B cell (primary cell): ENCODE results near the gene GPR183. TPM values are rescaled to one million over a fixed set of nuclear protein-coding genes. Genes with fewer than 3 reads are reported as not detected.

Experiments used
- ATAC-seq: fragments of 200-7000 bp; cut with Tn5 transposase; one replicate; pipeline ENCODE4 v1.10.0; 2021; ENCODE audit warnings: low read depth, mild to moderate bottlenecking, moderate number of reproducible peaks, moderate library complexity
- CTCF ChIA-PET: fragments of 350-600 bp; sonication (Branson Sonifier 250); formaldehyde crosslinking; loops from one replicate; lab custom pipeline; 2021; ENCODE audit warnings: antibody characterized with exemption, inconsistent platforms; lab: Charles Lee
- POLR2A ChIA-PET: fragments of 350-600 bp; sonication (Branson Sonifier 250); formaldehyde crosslinking; loops from one replicate; lab custom pipeline; 2021; ENCODE audit warnings: antibody characterized with exemption; lab: Charles Lee
- DNase-seq: peaks from one replicate; pipeline ENCODE4 v3.0.0; 2013
- H2AFZ ChIP-seq: 2 replicates; pipeline ENCODE4 v1.6.1; 2012; ENCODE audit warnings: mild to moderate bottlenecking, low read depth, low read length; ENCODE audit not compliant: insufficient read depth, poor library complexity, severe bottlenecking
- H3K27ac ChIP-seq, 2 donors: 1 replicate in 1 of 2; 2 replicates in 1 of 2; pipeline ENCODE4 v1.5.1; 2012 to 2013; ENCODE audit warnings: low read length in 2 of 2, mild to moderate bottlenecking in 2 of 2, moderate library complexity in 1 of 2
- H3K27me3 ChIP-seq, 4 experiments: fragments of 200-600 bp in 1 of 4; sonication (generic) in 1 of 4; replicated peaks in 1 of 4; 1 replicate in 2 of 4; 2 replicates in 2 of 4; pipeline versions ENCODE4 v1.6.1 to v1.7.0; 2013 to 2016; ENCODE audit warnings: low read length in 3 of 4, mild to moderate bottlenecking in 2 of 4, mixed read lengths in 1 of 4, moderate library complexity in 1 of 4; ENCODE audit not compliant: insufficient read depth in 4 of 4, control insufficient read depth in 3 of 4; ENCODE audit errors: control extremely low read depth in 1 of 4
- H3K36me3 ChIP-seq, 2 experiments: replicated peaks in 1 of 2; 1 replicate in 1 of 2; 2 replicates in 1 of 2; pipeline versions ENCODE4 v1.6.1 to v1.7.1; 2013; ENCODE audit warnings: low read length in 1 of 2; ENCODE audit not compliant: insufficient read depth in 2 of 2, control insufficient read depth in 1 of 2; ENCODE audit errors: control extremely low read depth in 1 of 2, extremely low read depth in 1 of 2
- H3K4me1 ChIP-seq, 2 donors: fragments of 200-600 bp in 1 of 2; sonication (generic) in 1 of 2; 1 replicate in 1 of 2; 2 replicates in 1 of 2; pipeline versions ENCODE4 v1.5.1 to v1.6.1; 2013 to 2017; ENCODE audit warnings: low read length in 2 of 2; ENCODE audit not compliant: control insufficient read depth in 2 of 2, insufficient read depth in 2 of 2
- H3K4me2 ChIP-seq: replicated peaks from 2 replicates; pipeline ENCODE3; 2012; ENCODE audit warnings: mild to moderate bottlenecking, low read depth, low read length; ENCODE audit not compliant: poor library complexity, severe bottlenecking
- H3K4me3 ChIP-seq, 5 experiments: fragments of 200-600 bp in 1 of 5; sonication (generic) in 1 of 5; 1 replicate in 3 of 5; 2 replicates in 2 of 5; pipeline versions ENCODE4 v1.5.1 to v1.7.0; 2011 to 2016; ENCODE audit warnings: low read length in 4 of 5, mild to moderate bottlenecking in 4 of 5, low read depth in 2 of 5, control low read depth in 1 of 5, moderate library complexity in 1 of 5; ENCODE audit not compliant: insufficient read depth in 1 of 5; ENCODE audit errors: control extremely low read depth in 1 of 5, extremely low read depth in 1 of 5
- H3K79me2 ChIP-seq: fragments of 200-600 bp; sonication (generic); one replicate; pipeline ENCODE4 v1.6.0; 2016; ENCODE audit warnings: low read length; ENCODE audit not compliant: control insufficient read depth, insufficient read depth
- H3K9ac ChIP-seq: fragments of 200-600 bp; sonication (generic); 2 replicates; pipeline ENCODE4 v1.6.1; 2017; ENCODE audit warnings: mild to moderate bottlenecking, low read length, moderate library complexity
- H3K9me3 ChIP-seq, 3 donors: one replicate each; pipeline versions ENCODE4 v1.6.1 to v1.7.1; 2013; ENCODE audit warnings: low read length in 2 of 3; ENCODE audit not compliant: control insufficient read depth in 2 of 3, insufficient read depth in 1 of 3; ENCODE audit errors: control extremely low read depth in 1 of 3
- H4K20me1 ChIP-seq: 2 replicates; pipeline ENCODE4 v1.6.0; 2012; ENCODE audit warnings: mild to moderate bottlenecking, low read length; ENCODE audit not compliant: insufficient read depth, control insufficient read depth, poor library complexity, severe bottlenecking
- H3K27ac Mint-ChIP-seq: one replicate; pipeline ENCODE4 v1.8.0; 2021; ENCODE audit warnings: mixed read lengths
- H3K27me3 Mint-ChIP-seq: one replicate; pipeline ENCODE4 v1.8.0; 2021; ENCODE audit warnings: mixed read lengths
- H3K4me1 Mint-ChIP-seq: one replicate; pipeline ENCODE4 v1.8.0; 2021; ENCODE audit warnings: mixed read lengths
- H3K4me3 Mint-ChIP-seq: one replicate; pipeline ENCODE4 v1.8.0; 2021; ENCODE audit warnings: mixed read lengths
- H3K9me3 Mint-ChIP-seq: one replicate; pipeline ENCODE4 v1.8.0; 2022; ENCODE audit warnings: mixed read lengths; ENCODE audit not compliant: insufficient read depth
- CTCF ChIP-seq: fragments of 200-600 bp; IDR thresholded peaks from one replicate; pipeline ENCODE4 v1.8.0; 2022; ENCODE audit warnings: antibody characterized with exemption, mild to moderate bottlenecking
- EZH2 ChIP-seq: IDR thresholded peaks from 2 replicates; pipeline ENCODE4 v1.6.1; 2012; ENCODE audit warnings: borderline replicate concordance, low read depth, mild to moderate bottlenecking, moderate library complexity, low read length; ENCODE audit not compliant: insufficient read depth, poor library complexity, severe bottlenecking
- WGBS: methylation state at CpG from one replicate; pipeline ENCODE4 v1.1.5; 2013; ENCODE audit warnings: missing lambda C conversion rate; ENCODE audit not compliant: insufficient coverage; 5-methylcytosine and 5-hydroxymethylcytosine counted together
- intact Hi-C: fragments of 100-400 bp; cut with micrococcal nuclease; formaldehyde crosslinking; loops from one replicate; pipeline ENCODE4 v1.10.0; 2022
- polyA plus RNA-seq: library from polyadenylated mRNA; depleted of rRNA; stranded (reverse); fragments of >200 nt; gene quantifications from 2 replicates; pipeline ENCODE4 v1.2.3, GENCODE V29; 2012
- total RNA-seq, 2 donors: library from RNA; stranded (reverse); fragments of 120-200 nt in 1 of 2; gene quantifications; 1 replicate in 1 of 2; 2 replicates in 1 of 2; pipeline versions ENCODE4 v1.2.3 to v1.2.4, GENCODE V29; 2013 to 2022

The GPR183 gene
- total and polyA plus RNA-seq, 2 donors (not counting 1 experiment from before 2014, with no cell fraction given): 150 to 256 TPM

GRCh38 chr13:99320693-99321481 lies 13.7 kb upstream of the GPR183 start:
- no peak overlapping the region for H3K27ac Mint-ChIP-seq
- ChIA-PET POLR2A (no interaction called here), CTCF (interaction anchor here (1.1 to 5.4 kb wide), 9 partner anchors 10 to 115 kb away, joined by 3 to 28 read pairs (median 7); no protein-coding TSS in a partner anchor)
- Histone ChIP-seq H3K27ac (peak overlapping the region in 1 of 2 donors; percentile 73), H3K9me3 (no peaks in the 10 kb centered on the region), H3K36me3 (peaks cover 3 to 25% of the 10 kb centered on the region in 2 experiments), H3K4me3 (no peak overlapping the region), H3K9ac (no peak overlapping the region), H3K4me1 (peaks cover 33 to 40% of the 10 kb centered on the region in 2 donors), H3K79me2 (peaks cover 33% of the 10 kb centered on the region), H2AFZ (no peak overlapping the region), H3K4me2 (no peak overlapping the region), H3K27me3 (no peaks in the 10 kb centered on the region), H4K20me1 (no peaks in the 10 kb centered on the region)
- no peak for ATAC-seq
- no peak overlapping the region for H3K4me3 Mint-ChIP-seq
- 91% methylated on average over 5 of the region's 5 CpGs for WGBS
- no peak for TF ChIP-seq CTCF
- intact Hi-C loops: loop anchor here (1.0 to 5.0 kb wide), 2 partner anchors 14 to 36 kb away; partner anchors contain the start of gene GPR183
- no peaks in the 10 kb centered on the region for H3K27me3 Mint-ChIP-seq
- peaks cover 44% of the 10 kb centered on the region for H3K4me1 Mint-ChIP-seq
- DNase-seq: peak; percentile 43
- H3K9me3 Mint-ChIP-seq: no peaks in the 10 kb centered on the region

- no peak overlapping the region for H3K4me3 Mint-ChIP-seq
- POLR2A ChIA-PET: no interaction called here
Measured at GRCh38 chr13:99316657-99317256, 9.6 kb upstream of the GPR183 start.

More at GRCh38 chr13:99316657-99317256, 9.6 kb upstream of the GPR183 start:
- H3K4me2 ChIP-seq: no peak overlapping the region
- intact Hi-C loops: no loop called here
- peaks cover 1 to 40% of the 10 kb centered on the region in 2 experiments for H3K36me3 ChIP-seq
- peaks cover 50% of the 10 kb centered on the region for H3K79me2 ChIP-seq
- H3K27ac ChIP-seq: peak overlapping the region in 1 of 2 donors; percentile 9
- peak overlapping the region; percentile 61 for H3K27ac Mint-ChIP-seq
- WGBS: 96% methylated on average over 5 of the region's 6 CpGs
- DNase-seq: no peak
- H3K27me3 Mint-ChIP-seq: no peaks in the 10 kb centered on the region
- ATAC-seq: no peak
- H3K27me3 ChIP-seq: no peaks in the 10 kb centered on the region
- no peak overlapping the region for H3K4me3 ChIP-seq
- no peaks in the 10 kb centered on the region for H3K9me3 Mint-ChIP-seq
- H4K20me1 ChIP-seq: no peaks in the 10 kb centered on the region
- TF ChIP-seq CTCF: no peak
- no peak for TF ChIP-seq EZH2
- H3K4me1 ChIP-seq: peaks cover 16 to 18% of the 10 kb centered on the region in 2 donors
- peaks cover 27% of the 10 kb centered on the region for H3K4me1 Mint-ChIP-seq
- H3K9ac ChIP-seq: no peak overlapping the region
- H2AFZ ChIP-seq: no peak overlapping the region
- no peaks in the 10 kb centered on the region for H3K9me3 ChIP-seq
- CTCF ChIA-PET: no interaction called here
